Duodenal mucosa (tissue), 2 donors: ENCODE results near the gene ATF7IP.

Experiments used
- H3K27ac ChIP-seq: one replicate; pipeline ENCODE4 v1.7.0; 2013; ENCODE audit warnings: low read depth, low read length
- H3K27me3 ChIP-seq, 2 donors: one replicate each; pipeline ENCODE4 v1.7.0; 2013; ENCODE audit warnings: low read length in 2 of 2, control low read depth in 1 of 2; ENCODE audit not compliant: insufficient read depth in 2 of 2, control insufficient read depth in 1 of 2
- H3K36me3 ChIP-seq, 2 donors: one replicate each; pipeline ENCODE4 v1.7.0; 2013; ENCODE audit warnings: low read length in 2 of 2, control low read depth in 1 of 2; ENCODE audit not compliant: insufficient read depth in 2 of 2, control insufficient read depth in 1 of 2
- H3K4me1 ChIP-seq, 2 donors: one replicate each; pipeline ENCODE4 v1.7.0; 2013; ENCODE audit warnings: low read length in 2 of 2, control low read depth in 1 of 2; ENCODE audit not compliant: insufficient read depth in 2 of 2, control insufficient read depth in 1 of 2
- H3K4me3 ChIP-seq, 2 donors: one replicate each; pipeline ENCODE4 v1.7.0; 2013; ENCODE audit warnings: low read length in 2 of 2, low read depth in 1 of 2
- H3K9ac ChIP-seq, 2 donors: one replicate each; pipeline ENCODE4 v1.7.0; 2013; ENCODE audit warnings: low read length in 2 of 2, low read depth in 1 of 2
- H3K9me3 ChIP-seq, 2 donors: one replicate each; pipeline ENCODE4 v1.7.0; 2013; ENCODE audit warnings: low read length in 2 of 2, control low read depth in 1 of 2; ENCODE audit not compliant: control insufficient read depth in 1 of 2

Gene ATF7IP

DNA sequence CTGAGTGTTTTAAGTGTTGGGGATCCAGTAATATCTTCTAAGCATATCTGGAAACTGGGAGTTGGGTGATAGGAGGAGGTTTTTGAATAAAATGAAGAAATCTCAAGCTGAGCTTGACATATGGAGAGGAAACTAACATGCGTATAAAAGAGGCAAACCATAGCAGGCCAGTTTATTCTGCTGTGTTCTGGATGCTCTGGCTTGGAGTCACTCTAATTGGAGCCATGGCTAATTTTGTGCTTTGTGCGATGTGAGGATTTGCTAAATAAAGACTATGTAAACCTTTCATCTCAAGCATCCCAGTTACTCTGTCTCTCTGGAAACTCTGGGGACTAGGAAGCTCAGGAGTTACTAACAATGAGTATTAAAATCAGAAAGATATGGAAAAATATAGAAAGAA, 66.5 kb downstream of the ATF7IP start:
- no peak overlapping the region for H3K9ac ChIP-seq
- peaks cover 8 to 25% of the 10 kb centered on the region in 2 donors for H3K36me3 ChIP-seq
- H3K27me3 ChIP-seq = no peaks in the 10 kb centered on the region
- H3K4me3 ChIP-seq = no peak overlapping the region
- H3K4me1 ChIP-seq = peaks cover 0 to 5% of the 10 kb centered on the region in 2 donors
- H3K27ac ChIP-seq = no peak overlapping the region
- H3K9me3 ChIP-seq = no peaks in the 10 kb centered on the region

GRCh38 chr12:14435627-14436026, 70.1 kb downstream of the ATF7IP start:
- Histone ChIP-seq H3K27me3 (no peaks in the 10 kb centered on the region), H3K27ac (no peak overlapping the region), H3K4me1 (no peaks in the 10 kb centered on the region), H3K9me3 (no peaks in the 10 kb centered on the region), H3K4me3 (no peak overlapping the region), H3K9ac (no peak overlapping the region), H3K36me3 (peaks cover 18 to 51% of the 10 kb centered on the region in 2 donors)

DNA sequence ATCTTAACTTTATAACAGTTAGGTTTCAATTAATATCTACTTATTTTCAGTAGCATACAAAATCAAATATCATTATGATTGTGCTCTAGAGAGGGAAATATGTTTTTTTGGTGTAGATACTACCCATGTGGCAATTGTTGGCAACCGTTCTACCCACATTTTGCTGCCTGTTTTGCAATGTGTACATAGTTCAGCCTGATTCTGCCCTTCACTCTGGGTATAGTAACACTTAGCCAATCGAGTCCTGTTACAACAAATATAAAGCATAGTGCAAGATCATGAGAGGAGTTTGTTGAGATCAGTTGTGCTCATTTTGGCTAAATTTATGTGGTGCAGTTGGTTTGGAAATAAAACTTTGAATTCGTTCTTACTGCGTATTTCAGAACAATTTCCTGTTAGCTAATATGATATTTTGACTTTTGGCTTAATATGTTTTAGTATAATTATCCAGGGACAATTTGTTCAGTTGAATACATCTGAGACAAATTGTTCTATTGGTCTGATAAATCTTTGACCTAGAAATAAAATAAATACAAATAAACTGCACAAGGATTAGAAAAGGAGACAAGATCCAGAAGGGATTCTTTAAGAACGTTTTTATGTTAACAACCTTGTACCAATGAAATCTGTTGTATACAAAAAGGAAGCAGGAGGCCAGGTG, 76.9 kb downstream of the ATF7IP start:
- no peaks in the 10 kb centered on the region for H3K9me3 ChIP-seq
- no peak overlapping the region for H3K27ac ChIP-seq
- H3K9ac ChIP-seq = no peak overlapping the region
- H3K4me1 ChIP-seq = no peaks in the 10 kb centered on the region
- no peaks in the 10 kb centered on the region for H3K27me3 ChIP-seq
- H3K4me3 ChIP-seq = no peak overlapping the region
- peaks cover 13 to 55% of the 10 kb centered on the region in 2 donors for H3K36me3 ChIP-seq

DNA sequence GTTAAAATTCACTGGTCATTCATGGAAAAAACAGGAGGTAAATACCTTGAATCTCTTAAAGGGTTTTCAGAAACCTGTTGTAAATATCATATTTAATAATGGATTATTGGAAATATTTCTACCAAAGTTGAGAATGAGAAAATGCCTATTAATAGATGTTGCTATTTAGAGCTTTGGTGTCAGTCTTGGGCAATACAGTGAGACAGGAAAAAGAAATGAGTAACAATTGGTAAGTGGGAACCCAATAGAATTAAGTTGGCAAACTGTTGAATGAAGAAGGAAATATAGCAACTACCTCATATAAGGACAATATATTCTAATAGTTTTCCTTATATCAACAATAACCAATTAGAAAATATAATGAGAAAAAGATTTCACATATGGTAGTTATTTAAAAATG, 78.0 kb downstream of the ATF7IP start:
- Histone ChIP-seq H3K9me3 (no peaks in the 10 kb centered on the region), H3K9ac (no peak overlapping the region), H3K4me1 (no peaks in the 10 kb centered on the region), H3K27me3 (no peaks in the 10 kb centered on the region), H3K36me3 (peaks cover 15 to 56% of the 10 kb centered on the region in 2 donors), H3K27ac (no peak overlapping the region), H3K4me3 (no peak overlapping the region)

GRCh38 chr12:14450479-14450878, 85.0 kb downstream of the ATF7IP start:
- Histone ChIP-seq H3K27ac (no peak overlapping the region), H3K27me3 (no peaks in the 10 kb centered on the region), H3K9ac (no peak overlapping the region), H3K4me1 (no peaks in the 10 kb centered on the region), H3K4me3 (no peak overlapping the region), H3K36me3 (peaks cover 21 to 30% of the 10 kb centered on the region in 2 donors), H3K9me3 (no peaks in the 10 kb centered on the region)

DNA sequence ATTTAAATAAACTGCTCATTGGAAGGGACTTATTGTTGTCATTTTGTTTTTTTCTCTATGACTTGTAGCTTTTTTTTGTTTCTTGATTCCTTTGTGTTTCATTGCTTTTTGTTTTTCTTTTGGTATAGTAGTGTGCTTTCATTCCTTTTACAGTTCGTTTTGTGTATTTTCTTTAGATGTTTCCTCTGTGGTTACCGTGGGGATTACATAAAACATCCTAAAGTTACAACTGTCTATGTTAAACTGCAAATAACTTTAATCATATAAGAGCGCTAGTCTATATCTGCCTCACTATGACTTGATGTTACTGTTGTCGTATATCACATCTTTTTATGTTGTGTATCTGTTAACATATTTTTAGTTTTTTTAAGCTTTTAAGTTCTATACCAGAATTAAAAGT, 86.9 kb downstream of the ATF7IP start:
- H3K27me3 ChIP-seq = no peaks in the 10 kb centered on the region
- H3K36me3 ChIP-seq = peaks cover 25 to 36% of the 10 kb centered on the region in 2 donors
- H3K9ac ChIP-seq = no peak overlapping the region
- no peaks in the 10 kb centered on the region for H3K4me1 ChIP-seq
- H3K27ac ChIP-seq = no peak overlapping the region
- no peak overlapping the region for H3K4me3 ChIP-seq
- H3K9me3 ChIP-seq = no peaks in the 10 kb centered on the region

DNA sequence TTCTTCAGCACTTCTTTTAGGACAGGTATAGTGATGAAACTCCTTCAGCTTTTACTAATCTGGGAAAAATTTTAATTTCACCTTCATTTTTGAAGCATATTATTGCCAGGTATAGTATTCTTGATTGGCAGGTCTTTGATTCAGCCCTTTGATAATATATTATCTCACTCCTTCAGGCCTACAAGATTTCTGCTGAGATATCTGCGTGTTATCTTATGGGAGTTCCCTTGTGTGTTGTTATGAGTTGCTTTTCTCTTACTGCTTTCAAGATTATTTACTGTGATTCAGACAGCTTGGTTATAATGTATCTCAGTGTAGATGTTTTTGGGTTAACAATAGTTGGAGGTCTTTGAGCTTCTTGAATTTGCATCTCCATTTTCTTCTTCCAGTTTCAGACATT, 87.4 kb downstream of the ATF7IP start:
- H3K9ac ChIP-seq = no peak overlapping the region
- H3K4me3 ChIP-seq = no peak overlapping the region
- H3K27ac ChIP-seq = no peak overlapping the region
- no peaks in the 10 kb centered on the region for H3K27me3 ChIP-seq
- no peaks in the 10 kb centered on the region for H3K4me1 ChIP-seq
- peaks cover 25 to 33% of the 10 kb centered on the region in 2 donors for H3K36me3 ChIP-seq
- no peaks in the 10 kb centered on the region for H3K9me3 ChIP-seq

- Histone ChIP-seq H3K4me1 (no peaks in the 10 kb centered on the region), H3K9me3 (no peaks in the 10 kb centered on the region), H3K27me3 (no peaks in the 10 kb centered on the region), H3K9ac (no peak overlapping the region), H3K4me3 (no peak overlapping the region), H3K27ac (no peak overlapping the region), H3K36me3 (peaks cover 19 to 32% of the 10 kb centered on the region in 2 donors)
Observed at GRCh38 chr12:14454098-14454907, 88.8 kb downstream of the ATF7IP start.

DNA sequence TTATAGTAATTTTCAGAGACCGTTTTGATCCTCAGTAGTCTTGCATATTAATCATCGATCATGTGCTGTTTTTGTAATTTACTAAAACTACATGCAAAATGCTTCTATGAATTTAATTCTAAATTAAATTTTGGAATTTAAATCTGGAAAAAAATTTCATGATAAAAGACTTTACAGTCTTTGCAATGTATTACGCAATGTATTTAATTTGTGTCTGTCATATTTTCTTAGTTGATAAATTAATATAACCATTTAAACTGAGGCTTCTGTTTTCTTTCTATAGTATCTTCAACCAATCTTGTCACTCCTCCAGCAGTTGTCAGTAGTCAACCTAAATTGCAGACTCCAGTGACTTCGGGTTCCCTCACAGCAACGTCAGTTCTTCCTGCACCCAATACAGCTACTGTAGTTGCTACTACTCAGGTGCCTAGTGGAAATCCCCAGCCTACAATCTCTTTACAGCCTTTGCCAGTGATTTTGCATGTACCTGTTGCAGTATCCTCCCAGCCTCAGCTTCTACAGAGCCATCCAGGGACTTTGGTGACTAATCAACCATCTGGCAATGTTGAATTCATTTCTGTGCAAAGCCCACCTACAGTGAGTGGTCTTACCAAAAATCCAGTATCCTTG, 94.8 kb downstream of the ATF7IP start:
- H3K9me3 ChIP-seq = no peaks in the 10 kb centered on the region
- H3K36me3 ChIP-seq = peaks cover 18 to 35% of the 10 kb centered on the region in 2 donors
- H3K4me1 ChIP-seq = no peaks in the 10 kb centered on the region

DNA sequence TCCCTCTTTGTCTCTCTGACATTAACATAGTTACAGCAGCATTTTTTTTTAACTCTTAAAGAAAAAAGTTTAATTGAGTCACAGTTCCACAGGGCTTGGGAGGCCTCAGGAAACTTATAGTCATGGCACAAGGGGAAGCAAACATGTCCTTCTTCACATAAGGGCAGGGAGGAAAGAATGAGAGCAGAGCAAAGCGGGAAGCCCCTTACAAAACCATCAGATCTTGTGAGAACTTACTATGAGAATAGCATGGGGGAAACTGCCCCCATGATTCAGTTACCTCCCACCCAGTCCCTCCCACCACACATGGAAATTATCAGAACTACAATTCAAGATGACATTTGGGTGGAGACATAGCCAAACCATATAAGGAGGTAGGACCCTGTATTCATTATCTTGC, 106.0 kb downstream of the ATF7IP start:
- Histone ChIP-seq H3K9ac (no peak overlapping the region), H3K4me1 (no peaks in the 10 kb centered on the region), H3K9me3 (peaks cover 25 to 28% of the 10 kb centered on the region in 2 donors), H3K36me3 (peaks cover 40 to 74% of the 10 kb centered on the region in 2 donors), H3K27me3 (no peaks in the 10 kb centered on the region), H3K27ac (no peak overlapping the region), H3K4me3 (no peak overlapping the region)

More for the DNA sequence above, 94.8 kb downstream of the ATF7IP start:
- Histone ChIP-seq H3K27ac (no peak overlapping the region), H3K4me3 (no peak overlapping the region), H3K27me3 (no peaks in the 10 kb centered on the region), H3K9ac (no peak overlapping the region)
